Suprapubic skin (tissue), 3 donors: ENCODE data around the gene AGR3.

ENCODE experiments used
- CTCF ChIP-seq, 2 donors: fragments of 200-600 bp in 1 of 2; fragments of 450-650 bp in 1 of 2; sonication (generic) in 1 of 2; IDR thresholded peaks; one replicate each; pipeline ENCODE4 v1.5.1; 2016 to 2019; ENCODE audit warnings: antibody characterized with exemption in 2 of 2, mild to moderate bottlenecking in 1 of 2, moderate library complexity in 1 of 2
- POLR2AphosphoS5 ChIP-seq, 3 donors: sonication (generic); formaldehyde crosslinking; IDR thresholded peaks; one replicate each; pipeline ENCODE4 v1.6.1; 2017; ENCODE audit warnings: antibody characterized with exemption in 3 of 3

GRCh38 chr7:16849296-16850148, 32.3 kb downstream of the AGR3 start:
- TF ChIP-seq CTCF (IDR thresholded peaks at IDR 0.05) (no peak), POLR2AphosphoS5 (IDR thresholded peaks at IDR 0.05) (no peak)
